GM19099 (cell line): ENCODE data around the gene PRDM16.

ENCODE experiments used
- POLR2A ChIP-seq: IDR thresholded peaks from 3 replicates; pipeline ENCODE4 v1.6.1; 2011; ENCODE audit warnings: low read depth; ENCODE audit not compliant: insufficient read length; ENCODE audit errors: extremely low read depth

PRDM16 gene

GRCh38 chr1:3316340-3316943 lies 247.4 kb downstream of the PRDM16 start:
- no peak for TF ChIP-seq POLR2A

- TF ChIP-seq POLR2A, result no peak
Observed at GRCh38 chr1:3317456-3317855, 248.5 kb downstream of the PRDM16 start.

GRCh38 chr1:3318329-3318728 lies 249.3 kb downstream of the PRDM16 start:
- TF ChIP-seq POLR2A, result no peak

- TF ChIP-seq POLR2A, result no peak
Observed at GRCh38 chr1:3319874-3320245, 250.9 kb downstream of the PRDM16 start.

GRCh38 chr1:3320246-3321152 lies 251.5 kb downstream of the PRDM16 start:
- no peak for TF ChIP-seq POLR2A

GRCh38 chr1:3321559-3322449 lies 252.8 kb downstream of the PRDM16 start:
- TF ChIP-seq POLR2A, result no peak

- no peak for TF ChIP-seq POLR2A
Observed at GRCh38 chr1:3322450-3323020, 253.5 kb downstream of the PRDM16 start.

GRCh38 chr1:3323021-3323795 lies 254.2 kb downstream of the PRDM16 start:
- no peak for TF ChIP-seq POLR2A

GRCh38 chr1:3323796-3324703 lies 255.0 kb downstream of the PRDM16 start:
- TF ChIP-seq POLR2A, result no peak

GRCh38 chr1:3324704-3325535 lies 255.9 kb downstream of the PRDM16 start:
- TF ChIP-seq POLR2A, result no peak

GRCh38 chr1:3326516-3327388 lies 257.7 kb downstream of the PRDM16 start:
- no peak for TF ChIP-seq POLR2A

- TF ChIP-seq POLR2A, result no peak
Observed at GRCh38 chr1:3327389-3327702, 258.3 kb downstream of the PRDM16 start.

GRCh38 chr1:3327936-3328590 lies 259.1 kb downstream of the PRDM16 start:
- no peak for TF ChIP-seq POLR2A
